Fibroblast of skin of scalp (primary cell): Measurements from ENCODE around the gene COL4A1.

Experiments
- DNase-seq: peaks from one replicate; pipeline ENCODE4 v3.0.0-alpha.2; 2013

Gene COL4A1

GRCh38 chr13:110256126-110256905, 50.6 kb downstream of the COL4A1 start:
- DNase-seq: no peak

DNA sequence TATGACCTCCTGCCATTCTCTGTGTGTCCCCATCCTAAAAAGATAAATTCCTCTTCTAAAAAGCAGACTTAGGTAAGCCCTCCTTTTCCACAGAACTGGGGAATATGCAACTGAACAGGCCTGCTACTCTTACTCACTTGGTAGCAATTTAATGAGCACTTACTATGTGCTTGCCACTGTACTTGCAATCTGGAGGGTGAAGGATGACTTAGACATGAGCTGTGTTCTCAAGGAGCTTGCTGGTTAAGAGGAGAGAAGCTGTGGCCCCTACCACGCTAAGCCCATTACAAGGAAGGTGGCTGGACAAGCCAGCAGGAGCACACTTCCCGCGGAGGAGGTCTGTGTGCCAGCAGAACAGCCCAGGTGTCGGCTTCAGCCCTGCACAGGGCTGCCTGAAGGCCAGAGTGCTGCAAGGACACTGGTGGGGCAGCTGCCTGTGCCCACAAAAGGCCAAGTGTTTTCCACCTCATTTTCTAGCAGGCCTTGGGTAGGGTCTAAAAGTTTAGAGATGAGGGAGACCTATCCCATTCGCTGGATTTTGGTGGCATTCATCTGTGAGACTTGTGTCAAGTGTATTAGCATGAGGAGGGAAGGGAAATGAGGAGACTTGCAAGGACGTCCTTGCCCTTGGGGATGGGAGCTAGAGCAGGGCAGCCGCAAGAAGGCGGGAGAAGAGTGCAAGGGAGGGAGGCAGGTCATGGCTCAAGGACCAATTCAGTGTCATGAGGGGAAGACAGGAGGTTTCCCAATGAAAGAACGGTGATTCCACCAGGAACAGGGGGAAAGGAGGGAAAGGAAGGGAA, 52.0 kb downstream of the COL4A1 start:
- no peak for DNase-seq

DNA sequence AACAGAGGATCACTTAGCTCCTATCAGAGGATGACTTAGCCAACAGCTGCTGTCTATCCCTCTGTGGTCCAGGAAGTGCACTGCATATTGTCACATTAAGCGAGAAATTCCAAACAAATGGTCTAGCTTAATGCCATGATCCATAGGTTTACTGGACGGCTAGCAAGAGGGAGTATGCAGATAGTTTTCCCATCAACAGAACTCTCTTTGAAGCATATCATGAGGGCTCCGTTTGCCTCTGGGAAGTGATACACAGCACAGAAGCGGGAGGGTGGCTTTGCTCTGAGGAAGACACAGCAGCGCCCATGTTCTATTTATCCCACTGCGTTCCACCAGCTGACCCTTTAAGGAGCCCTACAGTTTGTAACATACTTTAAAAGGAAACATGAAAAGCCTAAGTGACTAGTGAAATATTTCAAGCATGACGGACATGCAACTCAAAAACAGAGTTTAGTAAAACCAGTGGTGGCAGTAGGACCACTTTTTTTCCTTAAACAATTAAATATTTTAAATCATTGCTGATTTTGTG, 52.7 kb downstream of the COL4A1 start:
- DNase-seq: peak; percentile 58

DNA sequence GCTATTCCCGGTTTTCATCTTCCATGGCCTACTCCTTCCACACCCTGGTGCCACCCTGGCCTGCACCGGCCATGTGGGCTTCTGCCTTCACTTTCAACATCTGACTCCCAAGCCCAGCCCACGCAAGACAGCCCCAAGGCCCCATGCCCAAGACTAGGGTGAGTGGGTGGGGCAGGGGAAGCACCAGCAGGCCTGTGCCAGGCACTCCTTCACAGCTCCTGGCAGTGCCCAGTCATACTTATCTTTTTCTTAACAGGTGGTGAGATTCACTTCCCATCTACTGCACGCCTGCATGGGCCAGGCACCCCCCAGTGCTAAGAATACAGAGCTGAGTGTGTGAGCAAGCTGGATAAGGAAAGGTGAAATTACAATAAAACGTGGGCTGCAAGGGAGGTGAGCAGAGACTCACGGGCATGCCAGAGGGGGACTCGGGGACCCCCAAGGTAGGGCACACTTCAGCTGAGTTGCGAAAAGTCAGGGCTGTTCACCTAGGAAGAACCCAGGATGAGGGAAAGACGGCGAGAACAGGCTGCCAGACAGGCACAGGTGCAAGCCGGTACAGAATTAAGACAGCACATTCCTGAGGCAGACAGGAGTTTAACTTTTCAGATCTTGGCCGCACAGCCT, 55.7 kb downstream of the COL4A1 start:
- no peak for DNase-seq

- DNase-seq: peak; percentile 68
Measured at GRCh38 chr13:110250258-110250891, 56.6 kb downstream of the COL4A1 start.

DNA sequence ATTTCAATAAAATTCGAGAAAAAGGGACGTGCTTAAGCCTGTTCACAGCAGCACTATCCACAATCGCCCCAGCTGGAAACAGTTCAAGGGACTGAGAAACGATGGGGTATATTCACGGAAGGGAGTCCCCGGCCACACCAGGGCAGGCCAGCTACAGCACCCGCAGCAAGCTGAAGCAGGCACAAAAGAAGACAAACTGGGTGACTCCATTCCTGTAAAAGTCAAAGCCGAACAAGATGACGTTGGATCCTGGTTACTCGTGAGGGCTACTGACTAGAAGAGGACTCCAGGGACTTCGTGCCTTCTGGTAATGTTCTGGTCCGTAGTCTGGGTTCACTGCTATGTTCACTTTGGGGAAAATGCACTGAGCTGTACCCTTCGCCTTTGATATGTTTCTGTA, 57.6 kb downstream of the COL4A1 start:
- DNase-seq: no peak

- DNase-seq: no peak
Measured at GRCh38 chr13:110248449-110249143, 58.4 kb downstream of the COL4A1 start.

- no peak for DNase-seq
Measured at GRCh38 chr13:110246530-110246929, 60.4 kb downstream of the COL4A1 start.

DNA sequence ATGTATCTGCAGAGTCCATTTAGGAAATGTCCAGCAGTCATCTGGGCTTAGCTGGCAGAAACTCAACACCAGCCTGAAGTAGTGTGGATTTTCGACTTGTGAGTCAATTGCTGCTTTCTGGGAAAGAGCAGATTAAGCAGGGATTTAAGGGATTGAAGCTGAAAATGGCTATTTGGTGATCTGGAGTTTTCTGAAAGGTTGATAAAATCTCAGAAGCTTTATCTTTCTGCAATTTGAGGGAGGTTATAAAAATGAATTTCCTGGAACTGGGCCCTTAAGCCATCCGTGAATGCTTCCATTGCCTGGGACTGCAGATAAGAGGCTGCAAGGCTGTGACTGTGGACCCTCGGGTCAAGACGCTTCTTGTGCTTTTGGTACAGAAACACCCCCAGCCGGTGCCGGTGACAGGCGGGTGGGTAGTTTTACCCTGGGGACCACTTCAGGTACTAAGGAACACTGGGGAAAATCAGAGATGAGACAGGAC, 61.5 kb downstream of the COL4A1 start:
- DNase-seq: peak; percentile 57

DNA sequence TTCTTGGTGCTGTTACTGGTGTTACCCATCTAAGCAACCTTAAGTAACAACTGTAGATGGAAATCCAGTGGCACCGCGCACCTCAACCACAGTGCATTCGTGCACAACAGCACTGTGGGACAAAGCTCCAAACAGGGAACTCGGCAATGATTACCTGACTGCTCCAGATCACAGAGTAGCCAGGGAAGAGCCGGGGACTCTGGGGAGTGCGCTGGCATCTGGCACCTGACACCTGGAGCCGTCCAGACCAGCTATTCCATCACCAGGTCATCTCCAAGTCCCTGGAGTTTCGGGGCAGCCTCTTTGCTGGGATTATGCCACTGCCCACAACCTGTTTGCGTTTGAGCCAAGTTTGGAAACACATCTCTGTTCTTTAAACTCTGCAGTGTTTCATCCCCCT, 62.0 kb downstream of the COL4A1 start:
- no peak for DNase-seq

DNA sequence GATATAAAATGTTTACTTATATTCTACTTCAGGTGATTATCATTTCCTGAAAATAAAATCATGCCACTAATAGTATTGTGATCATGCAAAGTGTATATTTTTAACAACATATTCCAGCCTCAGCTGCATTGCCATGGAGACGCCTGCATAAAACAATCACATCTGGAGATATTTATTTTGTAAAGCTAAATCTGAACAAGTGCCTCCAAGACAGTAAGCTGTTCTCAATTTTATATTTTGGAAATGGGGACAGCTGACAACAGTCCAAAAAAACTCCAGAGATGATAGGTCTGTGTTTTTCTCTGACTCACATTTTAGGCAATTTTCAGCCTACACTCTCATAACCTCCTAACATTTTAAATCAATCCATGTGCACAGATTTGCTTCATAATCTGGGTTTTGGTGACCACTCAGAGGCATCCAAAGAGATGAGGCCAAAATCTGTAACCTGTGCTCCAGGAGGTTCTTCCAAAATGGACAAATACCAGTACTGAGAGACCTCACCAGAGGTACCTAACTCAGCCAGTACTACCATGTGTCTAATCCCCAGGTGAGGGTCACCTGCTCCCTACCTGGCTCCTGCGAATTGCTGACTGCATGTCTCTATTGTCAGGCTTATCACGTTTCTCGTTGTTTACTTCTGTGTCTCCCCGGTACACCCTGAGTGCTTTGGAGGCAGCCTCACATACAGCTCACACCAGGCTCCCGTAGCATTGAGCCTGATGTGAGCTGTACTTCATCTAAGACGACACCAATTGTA, 62.7 kb downstream of the COL4A1 start:
- peak; percentile 73 for DNase-seq

DNA sequence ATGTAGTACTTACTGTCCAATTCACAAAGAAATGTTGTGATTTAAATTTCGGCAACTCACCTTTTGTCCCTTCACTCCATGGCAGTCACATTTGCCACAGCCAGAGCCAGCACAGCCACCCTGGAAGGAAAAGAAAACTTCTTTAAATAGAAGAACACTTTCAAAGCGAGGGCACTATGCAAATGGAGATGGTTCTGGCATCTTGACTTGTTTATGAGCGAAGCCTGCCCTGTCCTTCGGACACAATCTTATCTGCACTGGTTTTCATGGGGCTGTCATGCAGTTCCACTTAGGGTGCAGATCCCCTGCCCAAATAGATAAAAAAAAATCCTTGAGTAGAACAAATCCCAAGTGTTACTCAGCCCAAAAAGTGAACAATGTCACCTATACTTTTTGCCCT, 64.3 kb downstream of the COL4A1 start:
- no peak for DNase-seq

DNA sequence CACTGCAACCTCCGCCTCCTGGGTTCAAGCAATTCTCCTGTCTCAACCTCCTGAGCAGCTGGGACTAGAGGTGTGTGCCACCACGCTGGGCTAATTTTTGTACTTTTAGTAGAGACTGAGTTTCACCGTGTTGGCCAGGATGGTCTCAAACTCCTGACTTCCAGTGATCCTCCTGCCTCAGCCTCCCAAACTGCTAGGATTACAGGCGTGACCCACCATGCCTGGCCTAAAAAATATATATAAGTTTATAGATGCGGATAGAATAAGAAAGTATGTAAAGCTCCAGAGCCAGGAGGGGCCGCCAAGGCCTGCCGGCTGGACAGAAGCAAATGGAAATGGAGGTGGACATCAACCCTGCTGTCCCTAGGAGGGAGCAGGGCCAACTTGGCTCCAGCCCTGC, 66.0 kb downstream of the COL4A1 start:
- DNase-seq: no peak

- DNase-seq: no peak
Measured at GRCh38 chr13:110240352-110240751, 66.6 kb downstream of the COL4A1 start.

GRCh38 chr13:110239280-110240125, 67.5 kb downstream of the COL4A1 start:
- no peak for DNase-seq

GRCh38 chr13:110238818-110239195, 68.2 kb downstream of the COL4A1 start:
- DNase-seq: no peak

DNA sequence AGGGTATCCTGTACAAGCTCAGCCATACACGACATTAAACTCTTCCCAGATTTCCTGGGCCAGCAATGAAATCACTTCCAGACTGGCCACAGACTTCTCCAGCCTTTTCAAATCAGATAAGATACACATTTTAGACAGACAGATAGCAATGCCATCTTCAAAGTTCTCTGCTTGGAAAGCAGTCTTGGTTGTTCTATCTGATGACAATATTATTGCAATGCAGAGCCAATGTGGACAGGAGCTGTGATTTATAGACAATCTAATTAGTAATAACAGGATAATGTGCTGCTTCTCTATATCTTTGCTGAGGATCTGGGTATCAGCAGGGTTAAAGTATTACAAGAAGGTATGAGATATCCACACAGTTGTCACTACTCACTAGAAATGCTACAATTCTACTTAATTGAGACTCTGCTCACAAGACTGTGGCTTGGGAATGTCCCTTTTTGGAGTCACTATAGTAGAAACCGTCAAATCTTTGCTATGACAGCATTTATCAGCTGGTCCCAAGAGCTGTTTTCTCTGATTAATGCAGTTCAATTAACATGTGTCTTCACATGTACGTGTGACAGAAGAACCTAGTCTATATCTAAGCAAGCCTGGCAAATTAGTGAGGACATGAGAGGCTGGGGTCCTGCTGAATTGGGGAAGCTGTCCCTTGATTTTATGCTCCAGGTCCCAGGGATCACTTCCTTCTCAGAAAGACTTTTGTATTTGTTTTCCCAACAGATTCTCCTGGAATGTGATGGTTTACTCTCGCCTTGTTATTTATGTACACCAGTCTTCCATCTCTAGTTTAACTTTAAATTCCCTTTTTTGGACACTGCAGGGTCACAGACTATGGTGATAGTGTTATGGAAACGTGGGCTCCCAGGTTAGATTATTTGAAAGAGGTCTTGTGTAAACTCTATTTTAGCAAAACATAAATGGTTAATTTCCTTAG, 68.8 kb downstream of the COL4A1 start:
- no peak for DNase-seq

- DNase-seq: no peak
Measured at GRCh38 chr13:110236831-110237261, 70.1 kb downstream of the COL4A1 start.

- DNase-seq: no peak
Measured at GRCh38 chr13:110236431-110236830, 70.5 kb downstream of the COL4A1 start.
